Measurements from ENCODE around the gene GRIN2C. TPM values are rescaled to one million over a fixed set of nuclear protein-coding genes. Genes with fewer than 3 reads are reported as not detected.

The GRIN2C gene
- total and polyA plus RNA-seq, 4 donors = 0.01 to 0.03 (median 0.02) TPM; not detected in 1

DNA sequence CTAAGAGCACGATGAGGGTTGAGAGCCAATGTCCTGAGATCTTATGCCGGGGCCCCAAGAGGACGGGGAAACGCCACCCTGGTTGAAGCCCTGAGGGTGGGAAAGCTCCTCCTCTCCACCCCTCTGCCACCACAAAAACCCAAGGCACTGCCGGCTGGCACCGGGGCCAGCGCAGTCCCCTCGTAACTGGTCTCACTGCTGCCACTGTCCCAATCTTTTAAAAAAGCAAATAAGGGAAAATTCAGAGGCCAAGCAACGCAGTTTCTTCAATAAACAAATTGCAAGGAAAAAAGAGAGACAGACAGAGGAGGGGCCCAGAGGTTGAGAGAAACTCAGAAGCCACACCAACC, 6.7 kb downstream of the GRIN2C start:
- Histone ChIP-seq H3K9ac (ENCODE audit: insufficient read depth in 1 of 2, low read length in 2 of 2) (no peak overlapping the region), H3K27me3 (ENCODE audit: control insufficient read depth in 3 of 3, insufficient read depth in 3 of 3, low read length in 2 of 3) (peaks cover 6 to 63% (median 42%) of the 10 kb centered on the region in 3 donors), H3K27ac (ENCODE audit: low read depth in 1 of 2, low read length in 1 of 2) (no peak overlapping the region), H3K9me3 (ENCODE audit: control insufficient read depth in 4 of 4, insufficient read depth in 3 of 4, low read length in 3 of 4) (peaks cover 0 to 6% (median 0%) of the 10 kb centered on the region in 4 donors), H3K4me3 (no peak overlapping the region), H3K36me3 (ENCODE audit: control insufficient read depth in 4 of 4, insufficient read depth in 4 of 4, low read length in 4 of 4) (no peaks in the 10 kb centered on the region), H3K4me1 (ENCODE audit: control insufficient read depth in 5 of 5, insufficient read depth in 5 of 5, low read length in 5 of 5) (peaks cover 0 to 5% (median 0%) of the 10 kb centered on the region in 5 donors)
- no peak for DNase-seq
- TF ChIP-seq, protein P1, sequence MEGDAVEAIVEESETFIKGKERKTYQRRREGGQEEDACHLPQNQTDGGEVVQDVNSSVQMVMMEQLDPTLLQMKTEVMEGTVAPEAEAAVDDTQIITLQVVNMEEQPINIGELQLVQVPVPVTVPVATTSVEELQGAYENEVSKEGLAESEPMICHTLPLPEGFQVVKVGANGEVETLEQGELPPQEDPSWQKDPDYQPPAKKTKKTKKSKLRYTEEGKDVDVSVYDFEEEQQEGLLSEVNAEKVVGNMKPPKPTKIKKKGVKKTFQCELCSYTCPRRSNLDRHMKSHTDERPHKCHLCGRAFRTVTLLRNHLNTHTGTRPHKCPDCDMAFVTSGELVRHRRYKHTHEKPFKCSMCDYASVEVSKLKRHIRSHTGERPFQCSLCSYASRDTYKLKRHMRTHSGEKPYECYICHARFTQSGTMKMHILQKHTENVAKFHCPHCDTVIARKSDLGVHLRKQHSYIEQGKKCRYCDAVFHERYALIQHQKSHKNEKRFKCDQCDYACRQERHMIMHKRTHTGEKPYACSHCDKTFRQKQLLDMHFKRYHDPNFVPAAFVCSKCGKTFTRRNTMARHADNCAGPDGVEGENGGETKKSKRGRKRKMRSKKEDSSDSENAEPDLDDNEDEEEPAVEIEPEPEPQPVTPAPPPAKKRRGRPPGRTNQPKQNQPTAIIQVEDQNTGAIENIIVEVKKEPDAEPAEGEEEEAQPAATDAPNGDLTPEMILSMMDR (IDR thresholded peaks at IDR 0.05; ENCODE audit: control extremely low read depth, extremely low read depth) = no peak
- no peak for ATAC-seq (ENCODE audit: insufficient read depth, low FRiP score)
- 3 to 15% methylated on average over 9 of the region's 9 CpGs for WGBS, 2 donors

DNA sequence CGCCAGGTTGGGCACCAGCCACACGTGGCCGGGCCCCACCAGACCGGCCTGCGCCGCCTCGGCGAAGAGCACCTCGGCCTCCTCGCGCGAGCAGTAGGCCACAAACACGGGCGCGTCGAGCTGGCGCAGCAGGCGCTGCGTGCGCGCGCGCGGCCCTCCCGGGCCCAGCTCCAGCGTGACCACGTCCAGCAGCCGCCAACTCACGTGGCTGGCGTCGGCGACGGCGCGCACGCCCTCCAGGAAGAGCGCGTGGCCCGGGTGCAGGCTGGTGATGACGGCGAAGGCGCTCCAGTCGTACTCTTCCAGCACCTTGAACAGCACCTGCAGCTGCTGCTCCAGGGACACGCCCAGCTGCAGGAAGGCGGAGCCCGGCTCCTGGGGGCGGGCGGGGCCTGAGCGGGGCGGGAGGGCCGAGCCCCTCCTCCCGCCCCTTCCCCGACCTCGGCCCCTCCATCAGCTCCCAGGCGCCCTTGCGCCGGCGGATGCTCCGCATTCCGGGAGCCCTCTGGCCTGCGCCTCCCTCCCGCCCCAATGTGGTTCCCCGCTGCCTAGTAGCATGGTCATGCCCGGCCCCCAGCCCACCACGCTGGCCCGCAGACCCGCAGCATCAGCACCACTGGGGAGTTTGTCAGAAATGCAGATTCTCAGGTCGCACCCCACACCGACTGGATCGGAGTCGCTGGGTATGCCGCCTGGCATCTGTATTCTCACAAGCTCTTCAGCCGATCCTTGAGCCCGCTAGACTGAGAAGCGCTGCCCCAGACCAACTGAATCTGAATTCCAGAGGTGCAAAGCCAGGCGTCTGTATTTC, 7.2 kb downstream of the GRIN2C start:
- no peaks in the 10 kb centered on the region for H3K36me3 ChIP-seq (ENCODE audit: control insufficient read depth in 4 of 4, insufficient read depth in 4 of 4, low read length in 4 of 4)
- H3K4me3 ChIP-seq = no peak overlapping the region
- H3K9ac ChIP-seq (ENCODE audit: insufficient read depth in 1 of 2, low read length in 2 of 2) = no peak overlapping the region
- DNase-seq (peak in 2 of 3 donors; percentile 47 to 54), ATAC-seq (ENCODE audit: insufficient read depth, low FRiP score) (peak; percentile 57)
- no peak overlapping the region for H3K27ac ChIP-seq (ENCODE audit: low read depth in 1 of 2, low read length in 1 of 2)
- TF ChIP-seq, protein P1 (IDR thresholded peaks at IDR 0.05; ENCODE audit: control extremely low read depth, extremely low read depth) = no peak
- 10 to 12% methylated on average over 68 to 76 of the region's 76 CpGs for WGBS, 2 donors
- H3K27me3 ChIP-seq (ENCODE audit: control insufficient read depth in 3 of 3, insufficient read depth in 3 of 3, low read length in 2 of 3) = peaks cover 6 to 57% (median 36%) of the 10 kb centered on the region in 3 donors
- peaks cover 0 to 5% (median 0%) of the 10 kb centered on the region in 5 donors for H3K4me1 ChIP-seq (ENCODE audit: control insufficient read depth in 5 of 5, insufficient read depth in 5 of 5, low read length in 5 of 5)
- peaks cover 0 to 6% (median 0%) of the 10 kb centered on the region in 4 donors for H3K9me3 ChIP-seq (ENCODE audit: control insufficient read depth in 4 of 4, insufficient read depth in 3 of 4, low read length in 3 of 4)

DNA sequence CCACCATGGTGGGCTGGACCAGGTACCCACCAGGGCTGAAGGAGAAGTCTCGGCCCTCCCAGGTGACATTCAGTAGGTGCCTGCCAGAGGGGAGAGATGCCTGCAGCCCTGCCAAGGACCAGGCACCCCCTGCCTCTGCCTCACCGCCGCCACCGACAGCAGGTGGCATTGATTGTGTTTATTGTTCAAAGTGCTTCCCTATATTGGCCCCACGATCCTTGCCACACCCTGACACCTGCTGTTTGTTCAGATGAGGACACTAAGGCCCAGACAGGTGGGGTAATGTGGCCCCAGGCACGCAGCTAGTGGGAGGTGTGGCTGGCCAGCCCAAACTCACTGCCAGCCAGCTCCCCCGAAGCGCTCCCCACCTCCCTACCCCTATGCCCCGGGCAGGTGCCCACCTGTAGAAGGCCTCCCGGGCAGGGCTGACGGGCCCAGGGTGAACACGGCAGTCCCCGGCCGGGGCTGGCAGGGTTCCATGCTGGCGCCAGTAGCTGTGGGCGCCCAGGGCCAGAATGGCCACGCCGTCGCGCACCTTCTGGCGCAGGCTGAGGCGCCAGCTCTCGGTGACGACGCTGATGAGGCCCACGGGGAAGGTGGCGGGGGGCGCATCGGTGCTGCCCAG, 8.0 kb downstream of the GRIN2C start:
- Histone ChIP-seq H3K27ac (ENCODE audit: low read depth in 1 of 2, low read length in 1 of 2) (no peak overlapping the region), H3K36me3 (ENCODE audit: control insufficient read depth in 4 of 4, insufficient read depth in 4 of 4, low read length in 4 of 4) (no peaks in the 10 kb centered on the region), H3K27me3 (ENCODE audit: control insufficient read depth in 3 of 3, insufficient read depth in 3 of 3, low read length in 2 of 3) (peaks cover 6 to 50% (median 29%) of the 10 kb centered on the region in 3 donors), H3K9me3 (ENCODE audit: control insufficient read depth in 4 of 4, insufficient read depth in 3 of 4, low read length in 3 of 4) (peaks cover 0 to 6% (median 0%) of the 10 kb centered on the region in 4 donors), H3K9ac (ENCODE audit: insufficient read depth in 1 of 2, low read length in 2 of 2) (no peak overlapping the region), H3K4me1 (ENCODE audit: control insufficient read depth in 5 of 5, insufficient read depth in 5 of 5, low read length in 5 of 5) (peaks cover 0 to 5% (median 0%) of the 10 kb centered on the region in 5 donors), H3K4me3 (no peak overlapping the region)
- ATAC-seq (ENCODE audit: insufficient read depth, low FRiP score) = no peak
- 65 to 68% methylated on average over 25 to 29 of the region's 29 CpGs for WGBS, 2 donors
- DNase-seq = no peak
- TF ChIP-seq, protein P1 (IDR thresholded peaks at IDR 0.05; ENCODE audit: control extremely low read depth, extremely low read depth) = no peak
